ENCODE results near the gene XRCC6. TPM values are rescaled to one million over a fixed set of nuclear protein-coding genes. Genes with fewer than 3 reads are reported as not detected.

The XRCC6 gene
- total RNA-seq, 1 experiment from 2014 or later = 474 TPM

DNA sequence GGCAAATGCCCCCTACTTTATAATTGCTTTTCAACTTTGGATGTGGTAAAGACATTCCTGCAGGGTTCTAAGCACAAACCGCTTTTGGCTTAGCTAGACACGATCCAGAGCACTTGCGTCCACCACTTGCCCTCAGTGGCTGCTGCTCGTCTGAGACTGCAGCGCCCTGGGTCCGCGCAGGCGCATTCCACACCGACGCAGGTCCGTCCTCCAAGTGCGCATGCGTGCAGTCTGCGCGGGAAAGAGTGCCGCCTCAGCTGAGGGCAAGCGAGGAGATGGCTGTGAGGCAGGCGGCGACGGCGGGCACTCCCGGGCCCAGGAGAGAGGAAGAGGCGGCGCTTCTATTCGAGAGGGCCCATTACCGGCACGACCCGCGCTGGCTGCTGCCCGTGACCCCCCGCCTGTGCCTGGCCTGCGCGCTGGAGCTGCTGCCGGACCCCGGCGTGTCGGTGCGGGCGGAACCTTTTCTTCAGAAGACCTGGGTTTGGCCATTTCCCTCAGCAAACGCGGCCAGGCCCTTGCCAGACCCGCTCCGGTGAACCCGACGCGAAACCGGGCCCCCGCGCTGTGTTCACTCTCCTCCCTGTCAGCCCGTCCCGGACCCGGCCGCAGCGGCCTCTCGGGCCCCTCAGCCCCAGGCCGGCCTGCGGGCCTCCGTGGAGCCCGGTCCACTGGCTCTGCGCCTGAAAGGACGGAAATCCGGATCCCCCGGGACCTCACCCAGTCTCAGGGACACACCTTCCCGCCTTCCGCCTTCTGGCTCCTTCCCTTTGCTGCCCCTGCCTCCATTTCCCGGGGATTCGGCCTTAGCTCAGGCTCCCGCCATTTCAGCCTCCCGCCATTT is 78.4 kb downstream of the XRCC6 start, which contains the start of gene MEI1 (continued):
- TF ChIP-seq, protein P1, sequence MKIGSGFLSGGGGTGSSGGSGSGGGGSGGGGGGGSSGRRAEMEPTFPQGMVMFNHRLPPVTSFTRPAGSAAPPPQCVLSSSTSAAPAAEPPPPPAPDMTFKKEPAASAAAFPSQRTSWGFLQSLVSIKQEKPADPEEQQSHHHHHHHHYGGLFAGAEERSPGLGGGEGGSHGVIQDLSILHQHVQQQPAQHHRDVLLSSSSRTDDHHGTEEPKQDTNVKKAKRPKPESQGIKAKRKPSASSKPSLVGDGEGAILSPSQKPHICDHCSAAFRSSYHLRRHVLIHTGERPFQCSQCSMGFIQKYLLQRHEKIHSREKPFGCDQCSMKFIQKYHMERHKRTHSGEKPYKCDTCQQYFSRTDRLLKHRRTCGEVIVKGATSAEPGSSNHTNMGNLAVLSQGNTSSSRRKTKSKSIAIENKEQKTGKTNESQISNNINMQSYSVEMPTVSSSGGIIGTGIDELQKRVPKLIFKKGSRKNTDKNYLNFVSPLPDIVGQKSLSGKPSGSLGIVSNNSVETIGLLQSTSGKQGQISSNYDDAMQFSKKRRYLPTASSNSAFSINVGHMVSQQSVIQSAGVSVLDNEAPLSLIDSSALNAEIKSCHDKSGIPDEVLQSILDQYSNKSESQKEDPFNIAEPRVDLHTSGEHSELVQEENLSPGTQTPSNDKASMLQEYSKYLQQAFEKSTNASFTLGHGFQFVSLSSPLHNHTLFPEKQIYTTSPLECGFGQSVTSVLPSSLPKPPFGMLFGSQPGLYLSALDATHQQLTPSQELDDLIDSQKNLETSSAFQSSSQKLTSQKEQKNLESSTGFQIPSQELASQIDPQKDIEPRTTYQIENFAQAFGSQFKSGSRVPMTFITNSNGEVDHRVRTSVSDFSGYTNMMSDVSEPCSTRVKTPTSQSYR (CRISPR knock-in tag; IDR thresholded peaks at IDR 0.05) = no peak
- 0 out of 2 replicates have a peak, but pooled peaks have one; percentile 39 for TF ChIP-seq RELA (CRISPR knock-in tag; IDR thresholded peaks at IDR 0.05; ENCODE audit: borderline replicate concordance)
- TF ChIP-seq, protein P2, sequence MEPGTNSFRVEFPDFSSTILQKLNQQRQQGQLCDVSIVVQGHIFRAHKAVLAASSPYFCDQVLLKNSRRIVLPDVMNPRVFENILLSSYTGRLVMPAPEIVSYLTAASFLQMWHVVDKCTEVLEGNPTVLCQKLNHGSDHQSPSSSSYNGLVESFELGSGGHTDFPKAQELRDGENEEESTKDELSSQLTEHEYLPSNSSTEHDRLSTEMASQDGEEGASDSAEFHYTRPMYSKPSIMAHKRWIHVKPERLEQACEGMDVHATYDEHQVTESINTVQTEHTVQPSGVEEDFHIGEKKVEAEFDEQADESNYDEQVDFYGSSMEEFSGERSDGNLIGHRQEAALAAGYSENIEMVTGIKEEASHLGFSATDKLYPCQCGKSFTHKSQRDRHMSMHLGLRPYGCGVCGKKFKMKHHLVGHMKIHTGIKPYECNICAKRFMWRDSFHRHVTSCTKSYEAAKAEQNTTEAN (CRISPR knock-in tag; IDR thresholded peaks at IDR 0.05) = no peak

DNA sequence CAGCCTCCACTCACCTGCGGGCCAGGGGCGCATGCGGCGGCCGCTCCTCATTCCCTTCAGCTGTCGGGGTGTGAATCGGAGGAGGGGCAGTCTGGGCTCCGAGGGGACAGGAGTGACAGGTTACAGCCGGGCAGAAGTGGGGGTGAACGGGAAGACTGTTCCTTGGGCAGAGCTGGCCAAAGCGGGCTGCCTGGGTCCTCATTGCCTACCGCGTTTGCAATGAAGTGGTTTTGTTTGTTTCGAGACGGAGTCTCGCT is 78.9 kb downstream of the XRCC6 start:
- CTCF ChIA-PET = no interaction called here
- Mint-ChIP-seq H3K36me3 (no peaks in the 10 kb centered on the region; the same call in none of the 2 replicates), H3K27me3 (ENCODE audit: low read depth) (peaks cover 34% of the 10 kb centered on the region), H3K4me3 (no peak overlapping the region), H3K27ac (no peak overlapping the region), H3K9me3 (no peaks in the 10 kb centered on the region), H3K4me1 (peaks cover 10% of the 10 kb centered on the region)
- DNase-seq (ENCODE audit: low spot score) = no peak
- POLR2A ChIA-PET = interaction anchor here (0.6 kb wide), 1 partner anchor 12 kb away, joined by 4 read pairs; the partner anchor contains the start of gene SNU13
- TF ChIP-seq, protein P3, sequence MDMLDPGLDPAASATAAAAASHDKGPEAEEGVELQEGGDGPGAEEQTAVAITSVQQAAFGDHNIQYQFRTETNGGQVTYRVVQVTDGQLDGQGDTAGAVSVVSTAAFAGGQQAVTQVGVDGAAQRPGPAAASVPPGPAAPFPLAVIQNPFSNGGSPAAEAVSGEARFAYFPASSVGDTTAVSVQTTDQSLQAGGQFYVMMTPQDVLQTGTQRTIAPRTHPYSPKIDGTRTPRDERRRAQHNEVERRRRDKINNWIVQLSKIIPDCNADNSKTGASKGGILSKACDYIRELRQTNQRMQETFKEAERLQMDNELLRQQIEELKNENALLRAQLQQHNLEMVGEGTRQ (CRISPR knock-in tag; IDR thresholded peaks at IDR 0.05) = no peak
- ATAC-seq = no peak

DNA sequence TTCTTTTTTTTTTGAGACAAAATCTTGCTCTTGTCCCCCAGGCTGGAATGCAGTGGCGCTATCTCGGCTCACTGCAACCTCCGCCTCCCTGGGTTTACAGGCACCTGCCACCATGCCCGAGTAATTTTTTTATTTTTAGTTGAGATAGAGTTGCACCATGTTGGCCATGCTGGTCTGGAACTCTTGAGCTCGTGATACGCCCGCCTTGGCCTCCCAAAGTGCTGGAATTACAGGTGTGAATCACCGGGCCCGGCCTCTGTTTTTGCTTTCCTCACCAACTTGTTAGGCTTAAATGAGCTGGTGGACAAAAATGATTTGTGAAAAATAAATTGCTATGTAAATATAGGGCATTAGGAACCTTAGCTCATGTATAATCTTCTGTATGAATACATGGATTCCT is 81.7 kb downstream of the XRCC6 start:
- Mint-ChIP-seq H3K4me1 (no peaks in the 10 kb centered on the region; the same call in 1 of the 2 replicates), H3K36me3 (no peaks in the 10 kb centered on the region), H3K4me3 (no peak overlapping the region), H3K27me3 (ENCODE audit: low read depth) (peaks cover 41% of the 10 kb centered on the region), H3K9me3 (no peaks in the 10 kb centered on the region), H3K27ac (no peak overlapping the region)
- DNase-seq (ENCODE audit: low spot score) (no peak), ATAC-seq (no peak)
- POLR2A ChIA-PET = interaction anchor here (1.2 kb wide), 1 partner anchor 13 kb away, joined by 3 read pairs; no protein-coding TSS in a partner anchor
- CTCF ChIA-PET = no interaction called here
- TF ChIP-seq CREB1 (CRISPR knock-in tag; IDR thresholded peaks at IDR 0.05) (no peak), GABPB1 (CRISPR knock-in tag; IDR thresholded peaks at IDR 0.05) (no peak), JAZF1 (CRISPR knock-in tag; IDR thresholded peaks at IDR 0.05) (no peak), HMGA2 (CRISPR knock-in tag; IDR thresholded peaks at IDR 0.05) (no peak), ELF4 (CRISPR knock-in tag; IDR thresholded peaks at IDR 0.05; ENCODE audit: low read depth) (no peak), ATF1 (CRISPR knock-in tag; IDR thresholded peaks at IDR 0.05) (no peak), EMX1 (CRISPR knock-in tag; IDR thresholded peaks at IDR 0.05) (no peak), TEAD1 (CRISPR knock-in tag; IDR thresholded peaks at IDR 0.05) (no peak), ZNF396 (CRISPR knock-in tag; IDR thresholded peaks at IDR 0.05; ENCODE audit: borderline replicate concordance) (no peak), MYBL2 (CRISPR knock-in tag; IDR thresholded peaks at IDR 0.05) (no peak)
- TF ChIP-seq, protein P4, sequence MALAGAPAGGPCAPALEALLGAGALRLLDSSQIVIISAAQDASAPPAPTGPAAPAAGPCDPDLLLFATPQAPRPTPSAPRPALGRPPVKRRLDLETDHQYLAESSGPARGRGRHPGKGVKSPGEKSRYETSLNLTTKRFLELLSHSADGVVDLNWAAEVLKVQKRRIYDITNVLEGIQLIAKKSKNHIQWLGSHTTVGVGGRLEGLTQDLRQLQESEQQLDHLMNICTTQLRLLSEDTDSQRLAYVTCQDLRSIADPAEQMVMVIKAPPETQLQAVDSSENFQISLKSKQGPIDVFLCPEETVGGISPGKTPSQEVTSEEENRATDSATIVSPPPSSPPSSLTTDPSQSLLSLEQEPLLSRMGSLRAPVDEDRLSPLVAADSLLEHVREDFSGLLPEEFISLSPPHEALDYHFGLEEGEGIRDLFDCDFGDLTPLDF (CRISPR knock-in tag; IDR thresholded peaks at IDR 0.05) = no peak
- TF ChIP-seq, protein P5, sequence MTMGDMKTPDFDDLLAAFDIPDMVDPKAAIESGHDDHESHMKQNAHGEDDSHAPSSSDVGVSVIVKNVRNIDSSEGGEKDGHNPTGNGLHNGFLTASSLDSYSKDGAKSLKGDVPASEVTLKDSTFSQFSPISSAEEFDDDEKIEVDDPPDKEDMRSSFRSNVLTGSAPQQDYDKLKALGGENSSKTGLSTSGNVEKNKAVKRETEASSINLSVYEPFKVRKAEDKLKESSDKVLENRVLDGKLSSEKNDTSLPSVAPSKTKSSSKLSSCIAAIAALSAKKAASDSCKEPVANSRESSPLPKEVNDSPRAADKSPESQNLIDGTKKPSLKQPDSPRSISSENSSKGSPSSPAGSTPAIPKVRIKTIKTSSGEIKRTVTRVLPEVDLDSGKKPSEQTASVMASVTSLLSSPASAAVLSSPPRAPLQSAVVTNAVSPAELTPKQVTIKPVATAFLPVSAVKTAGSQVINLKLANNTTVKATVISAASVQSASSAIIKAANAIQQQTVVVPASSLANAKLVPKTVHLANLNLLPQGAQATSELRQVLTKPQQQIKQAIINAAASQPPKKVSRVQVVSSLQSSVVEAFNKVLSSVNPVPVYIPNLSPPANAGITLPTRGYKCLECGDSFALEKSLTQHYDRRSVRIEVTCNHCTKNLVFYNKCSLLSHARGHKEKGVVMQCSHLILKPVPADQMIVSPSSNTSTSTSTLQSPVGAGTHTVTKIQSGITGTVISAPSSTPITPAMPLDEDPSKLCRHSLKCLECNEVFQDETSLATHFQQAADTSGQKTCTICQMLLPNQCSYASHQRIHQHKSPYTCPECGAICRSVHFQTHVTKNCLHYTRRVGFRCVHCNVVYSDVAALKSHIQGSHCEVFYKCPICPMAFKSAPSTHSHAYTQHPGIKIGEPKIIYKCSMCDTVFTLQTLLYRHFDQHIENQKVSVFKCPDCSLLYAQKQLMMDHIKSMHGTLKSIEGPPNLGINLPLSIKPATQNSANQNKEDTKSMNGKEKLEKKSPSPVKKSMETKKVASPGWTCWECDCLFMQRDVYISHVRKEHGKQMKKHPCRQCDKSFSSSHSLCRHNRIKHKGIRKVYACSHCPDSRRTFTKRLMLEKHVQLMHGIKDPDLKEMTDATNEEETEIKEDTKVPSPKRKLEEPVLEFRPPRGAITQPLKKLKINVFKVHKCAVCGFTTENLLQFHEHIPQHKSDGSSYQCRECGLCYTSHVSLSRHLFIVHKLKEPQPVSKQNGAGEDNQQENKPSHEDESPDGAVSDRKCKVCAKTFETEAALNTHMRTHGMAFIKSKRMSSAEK (CRISPR knock-in tag; IDR thresholded peaks at IDR 0.05; ENCODE audit: borderline replicate concordance) = no peak
- TF ChIP-seq, protein P1 (CRISPR knock-in tag; IDR thresholded peaks at IDR 0.05) = no peak
